Pancreas (tissue), 10 donors: Measurements from ENCODE around the gene PHC1. TPM values are rescaled to one million over a fixed set of nuclear protein-coding genes. Genes with fewer than 3 reads are reported as not detected.
A peak's percentile ranks its signal among the peaks of the same experiment; 100 is the strongest.

Source experiments
- ATAC-seq, 4 donors: fragments of 200-7000 bp; cut with Tn5 transposase; one replicate each; pipeline versions ENCODE4 v1.8.0 to v1.9.1; 2020; ENCODE audit warnings: mild to moderate bottlenecking in 4 of 4, moderate library complexity in 4 of 4
- DNase-seq, 6 donors: peaks; one replicate each; pipeline ENCODE4 v3.0.0-alpha.2; 2020
- FAIRE-seq: peaks from 2 replicates; lab custom pipeline; 2012; peaks lifted over from hg19 to GRCh38; lab: Jason Lieb, UNC
- H3K27ac ChIP-seq, 4 donors: fragments of 200-600 bp; sonication (generic); 1 replicate in 3 of 4; 2 replicates in 1 of 4; pipeline versions ENCODE4 v1.5.0 to v1.8.0; 2020
- H3K27me3 ChIP-seq, 4 donors: fragments of 200-600 bp; one replicate each; pipeline ENCODE4 v1.8.0; 2021
- H3K36me3 ChIP-seq, 3 donors: fragments of 200-600 bp; sonication (generic) in 1 of 3; one replicate each; pipeline versions ENCODE4 v1.5.0 to v1.8.0; 2020 to 2021
- H3K4me1 ChIP-seq, 3 donors: fragments of 200-600 bp; one replicate each; pipeline ENCODE4 v1.8.0; 2021
- H3K4me3 ChIP-seq, 4 donors: fragments of 200-600 bp; sonication (generic) in 2 of 4; one replicate each; pipeline versions ENCODE4 v1.5.0 to v1.8.0; 2020 to 2021
- H3K9me3 ChIP-seq, 4 donors: fragments of 200-600 bp; one replicate each; pipeline ENCODE4 v1.8.0; 2021
- CTCF ChIP-seq, 4 donors: fragments of 200-600 bp; sonication (generic) in 3 of 4; IDR thresholded peaks; one replicate each; pipeline versions ENCODE4 v1.5.0 to v1.8.0; 2021; ENCODE audit warnings: antibody characterized with exemption in 4 of 4
- WGBS, 2 donors: extraction: QIAGEN DNeasy Blood & Tissue Kit; methylation state at CpG; one replicate each; pipeline ENCODE4 v1.1.7; 2013; 5-methylcytosine and 5-hydroxymethylcytosine counted together
- intact Hi-C, 3 donors: fragments of 100-400 bp; cut with DNase I; formaldehyde crosslinking; loops; one replicate each; pipeline versions ENCODE4 v1.11.1 to v1.14.2; 2022
- polyA plus RNA-seq, 2 donors: library from polyadenylated mRNA; stranded (reverse); fragments of 200-250 nt; gene quantifications; one replicate each; pipeline ENCODE4 v1.2.3, GENCODE V29; 2013
- total RNA-seq, 6 donors: library from RNA; stranded (reverse); fragmentation: NEBNext Ultra II Directional in 4 of 6; extraction: Animal tissue kit (Norgen Biotek cat#: 25700) in 4 of 6; gene quantifications; one replicate each; pipeline versions ENCODE4 v1.2.1 to v1.2.4, GENCODE V29; 2021 to 2023
- donor health status: healthy with polysubstance abuse.
- donor health status: DM: no; HTN: no; CAD: no; lungs with moderate emphysema.
- donor health status: DM: no; HTN: no; CAD: no.
- donor health status: control.
- donor health status: control.
- donor health status: Bipolar disorder and iron deficiency.
- donor health status: DM: yes; HTN: yes; CAD: no.
- donor health status: DM: no; HTN: no; CAD: no.
- donor health status: DM: no; HTN: no; CAD: no.
- donor health status: DM: yes; HTN: yes; CAD: no.

The PHC1 gene
- total and polyA plus RNA-seq, 8 donors: 15.8 to 45.1 (median 19.5) TPM

DNA sequence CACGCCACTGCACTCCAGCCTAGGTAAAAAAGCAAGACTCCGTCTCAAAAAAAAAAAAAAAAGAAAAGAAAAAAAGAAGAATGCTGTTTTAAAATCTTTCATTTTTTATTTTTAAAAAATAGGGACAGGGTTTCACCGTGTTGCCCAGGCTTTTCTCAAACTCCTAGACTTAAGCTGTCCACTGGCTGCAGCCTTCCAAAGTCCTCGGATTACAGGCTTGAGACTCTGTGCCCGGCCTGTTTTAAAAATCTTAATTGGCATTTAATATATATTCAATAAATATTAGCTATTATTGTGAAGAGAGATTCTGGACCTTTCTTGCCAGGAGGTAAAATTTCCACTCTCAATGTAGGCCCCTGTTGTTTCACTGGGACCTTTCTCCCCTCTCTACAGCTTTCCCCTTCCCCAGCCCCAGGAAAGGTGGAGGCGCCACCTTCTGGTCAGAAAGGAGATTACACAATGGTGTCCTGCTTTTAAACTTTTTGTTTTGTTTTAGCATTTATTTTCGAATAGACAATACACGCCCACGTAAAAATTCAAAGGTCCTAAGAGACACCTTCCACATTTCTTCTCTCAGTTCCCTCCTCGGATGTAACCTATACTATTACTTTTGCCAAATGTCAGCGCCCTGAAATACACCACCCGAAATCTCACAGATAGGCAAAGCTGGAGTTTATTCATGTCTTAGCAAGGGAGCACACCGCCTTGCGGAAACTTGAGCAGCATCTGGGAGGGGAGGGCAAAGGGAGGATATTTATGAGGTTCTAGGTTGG is 23.8 kb upstream of the PHC1 start:
- H3K9me3 ChIP-seq: no peaks in the 10 kb centered on the region
- FAIRE-seq (peak; percentile 37), ATAC-seq (peak; percentile 67 to 97 (median 90)), DNase-seq (peak in 5 of 6 donors; percentile 13 to 66 (median 30))
- no peaks in the 10 kb centered on the region for H3K36me3 ChIP-seq
- peaks cover 0 to 3% (median 0%) of the 10 kb centered on the region in 3 donors for H3K4me1 ChIP-seq
- H3K4me3 ChIP-seq: peak overlapping the region in 3 of 4 donors; percentile 14 to 46 (median 22)
- 29% methylated on average over 14 of the region's 14 CpGs for WGBS, 2 donors
- intact Hi-C loops: loop anchor here in 1 of 3 donors (10.0 kb wide), 1 partner anchor 206 kb away; no protein-coding TSS in a partner anchor
- H3K27ac ChIP-seq: no peak overlapping the region
- H3K27me3 ChIP-seq: no peaks in the 10 kb centered on the region
- TF ChIP-seq CTCF (IDR thresholded peaks at IDR 0.05): peak; percentile 66 to 84 (median 76)

DNA sequence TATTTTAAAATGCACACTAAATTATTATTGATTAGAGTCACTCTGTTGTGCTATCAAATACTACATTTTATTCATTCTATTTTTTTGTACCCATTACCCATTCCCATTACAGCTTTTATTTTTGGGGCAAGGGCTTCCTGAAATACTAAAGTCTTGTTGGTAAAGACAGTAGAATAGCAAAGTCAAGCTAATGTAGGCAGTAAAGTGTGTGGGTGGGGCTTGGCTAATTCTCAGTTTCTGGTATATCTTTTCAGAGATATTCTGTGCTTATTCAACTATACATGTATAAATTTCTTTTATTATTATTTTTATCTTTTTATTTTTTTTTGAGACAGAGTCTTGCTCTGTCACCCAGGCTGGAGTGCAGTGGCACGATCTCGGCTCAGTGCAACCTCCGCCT is 22.3 kb upstream of the PHC1 start:
- H3K4me1 ChIP-seq: peaks cover 0 to 3% (median 0%) of the 10 kb centered on the region in 3 donors
- no peaks in the 10 kb centered on the region for H3K36me3 ChIP-seq
- FAIRE-seq (no peak), DNase-seq (no peak), ATAC-seq (no peak)
- H3K27ac ChIP-seq: no peak overlapping the region
- WGBS, 2 donors: 98% methylated on average over 3 of the region's 3 CpGs
- no peak for TF ChIP-seq CTCF (IDR thresholded peaks at IDR 0.05)
- no peak overlapping the region for H3K4me3 ChIP-seq
- H3K27me3 ChIP-seq: no peaks in the 10 kb centered on the region
- no peaks in the 10 kb centered on the region for H3K9me3 ChIP-seq
- intact Hi-C loops: loop anchor here in 1 of 3 donors (10.0 kb wide), 1 partner anchor 207 kb away; no protein-coding TSS in a partner anchor

DNA sequence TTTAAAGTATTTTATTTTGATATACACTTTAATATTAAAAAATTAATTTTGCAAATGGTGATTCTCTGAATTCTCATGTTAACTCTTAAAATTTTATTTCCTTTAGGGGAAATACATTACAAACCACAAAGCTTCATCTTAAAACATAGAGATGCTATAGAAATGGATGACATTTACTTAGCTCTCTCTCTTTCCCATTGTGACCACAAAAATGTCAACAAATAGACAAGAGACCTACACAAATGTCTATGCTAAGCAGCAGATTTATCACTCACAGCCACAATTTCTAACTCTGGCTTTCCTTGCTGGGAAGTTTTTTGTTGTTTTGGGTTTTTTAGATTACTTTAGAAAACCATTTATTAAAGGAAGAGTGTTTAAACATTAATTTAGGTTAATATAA is 19.9 kb upstream of the PHC1 start:
- Histone ChIP-seq H3K27ac (no peak overlapping the region), H3K4me3 (no peak overlapping the region), H3K9me3 (no peaks in the 10 kb centered on the region), H3K4me1 (peaks cover 0 to 3% (median 0%) of the 10 kb centered on the region in 3 donors), H3K27me3 (no peaks in the 10 kb centered on the region), H3K36me3 (no peaks in the 10 kb centered on the region)
- no peak for DNase-seq
- ATAC-seq: no peak
- no peak for FAIRE-seq
- intact Hi-C loops: loop anchor here in 1 of 3 donors (10.0 kb wide), 1 partner anchor 210 kb away; no protein-coding TSS in a partner anchor
- TF ChIP-seq CTCF (IDR thresholded peaks at IDR 0.05): no peak

GRCh38 chr12:8894986-8895385 is 19.3 kb upstream of the PHC1 start:
- no peak for DNase-seq
- intact Hi-C loops: loop anchor here in 1 of 3 donors (10.0 kb wide), 1 partner anchor 210 kb away; no protein-coding TSS in a partner anchor

More at GRCh38 chr12:8894986-8895385, 19.3 kb upstream of the PHC1 start:
- Histone ChIP-seq H3K4me3 (no peak overlapping the region), H3K27ac (no peak overlapping the region), H3K9me3 (no peaks in the 10 kb centered on the region), H3K4me1 (peaks cover 0 to 3% (median 0%) of the 10 kb centered on the region in 3 donors), H3K27me3 (no peaks in the 10 kb centered on the region), H3K36me3 (no peaks in the 10 kb centered on the region)
- FAIRE-seq (no peak), ATAC-seq (no peak)
- no peak for TF ChIP-seq CTCF (IDR thresholded peaks at IDR 0.05)
- WGBS, 2 donors: 36 to 47% methylated on average over 1 of the region's 1 CpG
